D721Med (cell line): ENCODE results near the gene PRUNE2.

Source experiments
- DNase-seq: peaks from one replicate; pipeline ENCODE4 v3.0.0; 2011; ENCODE audit warnings: low spot score; ENCODE audit not compliant: insufficient read length
- FAIRE-seq: peaks from 2 replicates; lab custom pipeline; 2011; peaks lifted over from hg19 to GRCh38; lab: Jason Lieb, UNC
- CTCF ChIP-seq: IDR thresholded peaks from 2 replicates; pipeline ENCODE4 v1.5.1; 2012; ENCODE audit warnings: mild to moderate bottlenecking, control low read depth; ENCODE audit not compliant: insufficient read depth; ENCODE audit errors: missing control alignments

Gene PRUNE2

DNA sequence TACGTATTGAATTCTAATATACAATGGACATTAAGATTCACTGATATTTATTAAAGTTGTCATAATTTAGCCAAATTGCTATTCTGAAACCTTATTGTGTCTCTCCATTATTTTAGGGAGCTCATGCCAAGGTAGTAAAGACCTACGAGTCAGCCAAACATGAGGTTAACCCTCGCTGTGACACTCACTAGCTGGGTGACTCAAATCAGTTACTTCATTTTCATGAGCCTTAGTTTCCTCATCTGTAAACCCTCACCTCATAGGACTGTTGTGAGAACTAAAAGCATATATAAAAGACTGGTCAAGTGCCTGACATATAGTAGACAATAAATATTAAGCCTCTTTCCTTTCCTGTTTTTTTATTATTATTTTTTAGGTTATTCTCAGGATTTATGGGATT is 185.7 kb downstream of the PRUNE2 start:
- TF ChIP-seq CTCF: no peak
- no peak for FAIRE-seq
- DNase-seq: no peak

DNA sequence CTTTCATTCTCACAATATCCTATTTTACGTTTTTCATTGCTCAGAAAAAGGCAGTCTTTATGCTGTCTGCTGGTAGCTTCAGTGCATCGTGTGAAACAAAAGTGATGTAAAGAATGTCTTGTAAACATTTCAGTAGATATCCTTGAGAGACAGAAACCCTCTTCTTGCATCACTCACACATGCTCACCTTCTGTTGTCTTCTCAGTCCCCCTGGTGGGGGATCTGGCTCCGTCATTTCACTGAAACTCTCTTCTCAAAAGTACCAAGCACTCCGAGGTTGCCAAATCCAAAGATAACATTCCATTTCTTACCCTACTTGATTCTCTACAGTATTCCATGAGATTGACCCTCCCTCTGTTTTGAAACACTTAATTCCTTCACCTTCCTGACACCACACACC is 187.7 kb downstream of the PRUNE2 start:
- no peak for DNase-seq
- no peak for FAIRE-seq
- no peak for TF ChIP-seq CTCF

DNA sequence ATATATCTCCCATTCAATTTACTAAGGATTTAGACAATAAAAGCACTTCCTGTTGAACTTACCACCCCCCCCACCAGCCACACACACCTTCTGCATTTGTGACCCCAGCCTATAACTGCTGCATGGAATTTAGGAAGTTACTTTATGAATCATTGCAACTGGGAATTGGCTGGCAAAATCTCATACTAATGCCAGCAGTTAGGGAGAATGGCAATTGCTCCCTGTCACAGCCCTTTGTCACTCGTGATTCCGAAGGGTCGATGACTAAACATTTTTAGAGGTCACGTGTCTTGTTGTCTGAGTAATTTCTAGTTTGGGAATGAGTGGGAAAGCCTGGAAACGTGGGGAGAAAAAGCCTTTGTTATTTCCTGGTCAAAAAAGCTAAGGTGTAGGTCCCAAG is 188.3 kb downstream of the PRUNE2 start:
- no peak for FAIRE-seq
- no peak for DNase-seq
- no peak for TF ChIP-seq CTCF

DNA sequence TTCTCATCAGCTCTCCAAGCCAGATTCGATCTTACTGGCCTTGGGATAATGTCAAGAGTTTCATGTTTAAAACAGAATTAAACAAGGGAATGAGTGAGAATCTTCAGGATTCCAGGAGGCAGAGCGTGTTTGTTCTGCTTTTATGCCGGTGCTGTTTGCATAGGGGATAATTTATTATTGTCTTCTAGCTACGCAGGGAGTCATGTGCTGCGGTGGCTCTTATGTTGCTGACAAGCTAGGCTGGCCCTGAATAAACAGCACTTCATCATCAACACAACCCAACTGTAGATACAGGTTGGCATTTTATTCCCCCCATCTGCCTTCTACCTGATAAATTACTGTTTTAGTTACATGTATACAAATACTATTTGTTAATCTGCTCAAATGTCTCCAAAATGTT is 188.7 kb downstream of the PRUNE2 start:
- TF ChIP-seq CTCF: no peak
- DNase-seq (no peak), FAIRE-seq (no peak)

- FAIRE-seq (no peak), DNase-seq (no peak)
- TF ChIP-seq CTCF: no peak
These were observed 189.7 kb downstream of the PRUNE2 start for GRCh38 chr9:76716085-76716672.

DNA sequence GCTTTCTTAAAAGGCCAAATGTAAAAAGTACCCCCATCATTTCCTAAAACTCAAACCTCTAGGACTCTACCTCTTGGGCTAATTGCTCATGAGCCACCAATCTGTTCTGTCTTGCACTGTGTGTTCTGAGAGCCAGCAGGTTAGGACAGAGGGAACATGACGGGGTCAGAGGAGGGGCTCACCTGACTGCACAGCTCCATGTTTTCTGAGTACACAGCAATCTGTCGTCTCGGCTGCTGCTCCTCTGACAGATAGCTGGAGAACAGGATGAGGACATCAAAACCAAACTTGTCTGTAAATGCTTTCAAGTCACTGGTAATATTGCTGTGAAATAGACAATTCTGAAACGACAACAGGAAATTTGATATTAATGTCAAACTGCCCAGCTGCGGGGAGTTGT is 192.5 kb downstream of the PRUNE2 start:
- TF ChIP-seq CTCF: no peak
- no peak for FAIRE-seq

DNA sequence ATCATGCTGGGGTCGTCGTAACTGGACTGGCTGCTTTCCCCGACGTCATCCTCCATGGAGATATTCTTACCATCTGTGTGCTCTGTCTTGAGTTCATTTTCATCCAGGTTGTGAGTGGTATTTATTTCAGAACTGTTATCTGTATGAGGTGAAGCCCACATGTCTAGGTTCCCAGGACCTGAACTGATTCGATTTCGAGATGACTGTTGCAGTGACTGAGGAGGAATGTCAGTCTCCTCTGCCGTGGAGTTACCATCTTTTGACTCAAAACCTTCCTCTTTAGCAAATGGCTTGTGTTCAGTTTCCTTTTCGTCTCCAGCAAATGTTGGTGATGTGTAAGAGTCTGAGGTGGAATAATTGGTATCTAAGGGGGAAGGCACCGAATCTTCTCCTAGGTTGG is 196.9 kb downstream of the PRUNE2 start:
- FAIRE-seq (no peak), DNase-seq (no peak)
- TF ChIP-seq CTCF: no peak

More for the DNA sequence above, 192.5 kb downstream of the PRUNE2 start:
- DNase-seq: no peak
